ENCODE data around the gene OSMR.
"Not testable (repeated sequence)": the region's sequence is repeated elsewhere in the genome, so short reads cannot be mapped to it uniquely, and the experiment has no call there.

The OSMR gene

DNA sequence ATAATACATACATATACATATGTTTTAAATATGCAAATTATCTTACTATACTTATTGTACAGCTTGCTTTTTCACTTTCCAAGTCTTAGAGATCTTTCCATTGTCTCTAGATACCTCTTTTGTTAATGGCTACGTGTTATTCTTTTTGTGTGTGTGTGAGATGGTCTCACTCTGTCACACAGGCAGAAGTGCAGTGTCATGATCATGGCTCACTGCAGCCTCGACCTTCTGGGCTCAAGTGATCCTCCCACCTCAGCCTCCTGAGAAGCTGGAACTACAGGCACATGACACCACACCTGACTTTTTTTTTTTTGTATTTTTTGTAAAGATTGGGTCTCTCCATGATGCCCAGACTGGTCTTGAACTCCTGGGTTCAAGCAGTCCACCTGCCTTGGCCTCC lies 2.8 kb downstream of the OSMR start:
- TF ChIP-seq, protein P1, sequence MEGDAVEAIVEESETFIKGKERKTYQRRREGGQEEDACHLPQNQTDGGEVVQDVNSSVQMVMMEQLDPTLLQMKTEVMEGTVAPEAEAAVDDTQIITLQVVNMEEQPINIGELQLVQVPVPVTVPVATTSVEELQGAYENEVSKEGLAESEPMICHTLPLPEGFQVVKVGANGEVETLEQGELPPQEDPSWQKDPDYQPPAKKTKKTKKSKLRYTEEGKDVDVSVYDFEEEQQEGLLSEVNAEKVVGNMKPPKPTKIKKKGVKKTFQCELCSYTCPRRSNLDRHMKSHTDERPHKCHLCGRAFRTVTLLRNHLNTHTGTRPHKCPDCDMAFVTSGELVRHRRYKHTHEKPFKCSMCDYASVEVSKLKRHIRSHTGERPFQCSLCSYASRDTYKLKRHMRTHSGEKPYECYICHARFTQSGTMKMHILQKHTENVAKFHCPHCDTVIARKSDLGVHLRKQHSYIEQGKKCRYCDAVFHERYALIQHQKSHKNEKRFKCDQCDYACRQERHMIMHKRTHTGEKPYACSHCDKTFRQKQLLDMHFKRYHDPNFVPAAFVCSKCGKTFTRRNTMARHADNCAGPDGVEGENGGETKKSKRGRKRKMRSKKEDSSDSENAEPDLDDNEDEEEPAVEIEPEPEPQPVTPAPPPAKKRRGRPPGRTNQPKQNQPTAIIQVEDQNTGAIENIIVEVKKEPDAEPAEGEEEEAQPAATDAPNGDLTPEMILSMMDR (IDR thresholded peaks at IDR 0.05; ENCODE audit: poor library complexity, severe bottlenecking), result no peak
- peaks cover 38% of the 10 kb centered on the region for H3K4me1 ChIP-seq (ENCODE audit: insufficient read depth, poor library complexity, severe bottlenecking)
- DNase-seq (ENCODE audit: low spot score) (no peak), ATAC-seq (ENCODE audit: low read depth) (no peak)
- peaks cover 56% of the 10 kb centered on the region for H3K36me3 ChIP-seq (ENCODE audit: low read depth)
- no peak overlapping the region for H3K4me3 ChIP-seq (ENCODE audit: severe bottlenecking)
- H3K27ac ChIP-seq (ENCODE audit: poor library complexity, severe bottlenecking), result no peak overlapping the region
- no peaks in the 10 kb centered on the region for H3K9me3 ChIP-seq (ENCODE audit: severe bottlenecking)
- H3K27me3 ChIP-seq (ENCODE audit: insufficient read depth, poor library complexity, severe bottlenecking), result no peaks in the 10 kb centered on the region

DNA sequence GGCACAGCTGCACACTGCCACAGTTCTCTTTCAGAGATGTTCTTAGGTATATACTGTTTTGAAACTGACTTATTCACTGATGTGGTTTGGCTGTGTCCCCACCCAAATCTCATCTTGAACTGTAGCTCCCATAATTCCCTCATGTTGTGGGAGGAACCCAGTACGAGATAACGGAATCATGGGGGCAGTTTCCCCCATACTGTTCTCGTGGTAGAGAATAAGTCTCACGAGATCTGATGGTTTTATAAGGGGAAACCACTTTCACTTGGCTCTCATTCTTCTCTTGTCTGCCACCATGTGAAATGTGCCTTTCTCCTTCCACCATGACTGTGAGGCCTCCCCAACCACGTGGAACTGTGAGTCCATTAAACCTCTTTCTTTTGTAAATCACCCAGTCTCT lies 5.8 kb downstream of the OSMR start:
- H3K27ac ChIP-seq (ENCODE audit: poor library complexity, severe bottlenecking); H3K9me3 ChIP-seq (ENCODE audit: severe bottlenecking); DNase-seq (ENCODE audit: low spot score); H3K27me3 ChIP-seq (ENCODE audit: insufficient read depth, poor library complexity, severe bottlenecking); H3K4me3 ChIP-seq (ENCODE audit: severe bottlenecking); ATAC-seq (ENCODE audit: low read depth): not testable (repeated sequence)
- H3K36me3 ChIP-seq (ENCODE audit: low read depth), result peaks cover 66% of the 10 kb centered on the region
- peaks cover 48% of the 10 kb centered on the region for H3K4me1 ChIP-seq (ENCODE audit: insufficient read depth, poor library complexity, severe bottlenecking)

DNA sequence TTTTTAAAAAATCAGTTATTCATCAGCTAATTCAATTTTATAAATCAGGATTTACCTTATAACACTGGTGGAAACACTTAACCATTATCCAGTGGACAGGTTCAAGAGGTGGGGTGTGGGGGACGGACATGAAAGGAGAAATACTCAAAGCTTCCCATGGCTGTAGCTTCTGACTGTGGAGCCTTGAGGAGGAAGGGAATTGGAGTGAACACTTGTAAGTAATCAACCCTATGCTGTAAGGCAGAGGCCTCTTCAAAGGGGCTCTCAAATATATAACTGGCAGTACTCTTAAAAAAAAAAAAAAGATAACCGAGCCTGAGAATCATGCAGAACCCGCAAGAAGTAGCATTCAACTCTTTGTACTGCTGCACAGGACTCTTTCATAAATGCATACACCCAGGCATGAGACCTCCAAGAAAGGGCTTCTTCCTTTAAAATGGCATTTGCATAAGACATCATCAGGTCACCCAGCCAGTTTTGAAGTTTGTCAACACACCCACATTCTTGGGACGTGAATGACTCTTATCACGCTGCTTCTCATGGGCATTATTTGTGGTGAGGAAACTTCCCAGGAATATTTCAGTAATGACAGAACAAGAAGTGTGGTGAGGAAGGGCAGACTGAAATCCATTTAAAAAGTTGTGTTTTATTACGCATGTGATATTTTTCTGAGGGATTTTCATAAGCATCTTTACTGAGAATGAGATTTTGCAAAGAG lies 8.1 kb downstream of the OSMR start:
- peaks cover 78% of the 10 kb centered on the region for H3K36me3 ChIP-seq (ENCODE audit: low read depth)
- DNase-seq (ENCODE audit: low spot score) (no peak), ATAC-seq (ENCODE audit: low read depth) (peak; percentile 85)
- H3K27me3 ChIP-seq (ENCODE audit: insufficient read depth, poor library complexity, severe bottlenecking), result no peaks in the 10 kb centered on the region
- H3K9me3 ChIP-seq (ENCODE audit: severe bottlenecking), result peaks cover 2% of the 10 kb centered on the region
- no peak overlapping the region for H3K4me3 ChIP-seq (ENCODE audit: severe bottlenecking)
- H3K27ac ChIP-seq (ENCODE audit: poor library complexity, severe bottlenecking), result peak overlapping the region; percentile 84
- H3K4me1 ChIP-seq (ENCODE audit: insufficient read depth, poor library complexity, severe bottlenecking), result peaks cover 45% of the 10 kb centered on the region
- TF ChIP-seq, protein P1 (IDR thresholded peaks at IDR 0.05; ENCODE audit: poor library complexity, severe bottlenecking), result no peak

DNA sequence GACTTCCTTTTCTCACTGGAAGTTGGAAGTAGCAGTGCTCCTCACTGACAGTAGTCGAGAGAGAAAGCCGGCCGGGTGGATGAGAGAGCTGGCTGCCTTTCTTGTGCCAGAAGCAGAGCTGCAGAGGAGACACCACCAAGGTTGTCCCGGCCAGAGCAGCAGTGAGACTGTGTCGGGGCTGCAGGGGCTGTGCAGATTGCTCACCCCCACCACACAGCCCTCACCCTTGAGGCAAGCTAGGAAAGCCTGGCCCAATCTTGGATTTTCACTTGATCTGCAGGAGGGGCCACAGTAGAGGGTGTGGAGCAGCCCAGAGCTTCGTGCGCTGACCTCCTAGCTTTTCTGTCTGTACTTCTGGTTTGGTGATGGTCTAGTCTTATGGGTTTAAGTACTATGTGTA lies 9.1 kb downstream of the OSMR start:
- TF ChIP-seq, protein P1 (IDR thresholded peaks at IDR 0.05; ENCODE audit: poor library complexity, severe bottlenecking), result no peak
- Histone ChIP-seq H3K9me3 (ENCODE audit: severe bottlenecking) (peaks cover 9% of the 10 kb centered on the region), H3K27me3 (ENCODE audit: insufficient read depth, poor library complexity, severe bottlenecking) (no peaks in the 10 kb centered on the region), H3K27ac (ENCODE audit: poor library complexity, severe bottlenecking) (peak overlapping the region; percentile 84), H3K4me1 (ENCODE audit: insufficient read depth, poor library complexity, severe bottlenecking) (peaks cover 37% of the 10 kb centered on the region), H3K4me3 (ENCODE audit: severe bottlenecking) (no peak overlapping the region), H3K36me3 (ENCODE audit: low read depth) (peaks cover 78% of the 10 kb centered on the region)
- no peak for DNase-seq (ENCODE audit: low spot score)
- no peak for ATAC-seq (ENCODE audit: low read depth)

DNA sequence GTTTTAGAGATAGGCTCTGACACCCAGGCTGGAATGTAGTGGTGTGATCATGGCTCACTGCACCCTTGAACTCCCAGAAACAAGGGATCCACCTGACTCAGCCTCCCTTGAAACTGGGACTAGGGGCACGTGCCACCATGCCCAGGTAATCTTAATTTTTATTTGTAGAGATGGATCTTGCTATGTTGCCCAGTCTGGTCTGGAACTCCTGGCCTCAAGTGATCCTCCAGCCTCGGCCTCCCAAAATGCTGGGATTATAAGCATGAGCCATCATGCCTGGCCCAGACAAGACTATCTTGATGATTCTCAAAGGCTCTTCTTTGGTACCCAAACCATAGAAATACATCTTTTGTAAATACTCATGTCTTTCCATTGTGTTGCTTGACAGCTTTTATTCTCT lies 10.8 kb downstream of the OSMR start:
- Histone ChIP-seq H3K4me3 (ENCODE audit: severe bottlenecking) (no peak overlapping the region), H3K36me3 (ENCODE audit: low read depth) (peaks cover 64% of the 10 kb centered on the region), H3K27me3 (ENCODE audit: insufficient read depth, poor library complexity, severe bottlenecking) (no peaks in the 10 kb centered on the region), H3K4me1 (ENCODE audit: insufficient read depth, poor library complexity, severe bottlenecking) (peaks cover 37% of the 10 kb centered on the region), H3K9me3 (ENCODE audit: severe bottlenecking) (peaks cover 10% of the 10 kb centered on the region), H3K27ac (ENCODE audit: poor library complexity, severe bottlenecking) (peak overlapping the region; percentile 84)
- TF ChIP-seq, protein P1 (IDR thresholded peaks at IDR 0.05; ENCODE audit: poor library complexity, severe bottlenecking), result no peak
- DNase-seq (ENCODE audit: low spot score) (no peak), ATAC-seq (ENCODE audit: low read depth) (no peak)
